ENCODE results near the gene RSPH6A. TPM values are rescaled to one million over a fixed set of nuclear protein-coding genes. Genes with fewer than 3 reads are reported as not detected.

The RSPH6A gene
- total RNA-seq, 2 experiments from 2014 or later, result 0.12 to 0.19 TPM

- intact Hi-C loops (cut with micrococcal nuclease), result no loop called here
- no peak overlapping the region for H3K4me3 Mint-ChIP-seq
- DNase-seq, result no peak
- peaks cover 31% of the 10 kb centered on the region for H3K36me3 Mint-ChIP-seq
- POLR2A ChIA-PET, result no interaction called here
- no peaks in the 10 kb centered on the region for H3K9me3 Mint-ChIP-seq
- no peaks in the 10 kb centered on the region for H3K4me1 Mint-ChIP-seq (ENCODE audit: low read depth)
- CTCF ChIA-PET, result no interaction called here
- H3K27me3 Mint-ChIP-seq, result no peaks in the 10 kb centered on the region
- no peak overlapping the region for H3K27ac Mint-ChIP-seq
Observed at GRCh38 chr19:45852145-45852750, 37.1 kb upstream of the RSPH6A start.

GRCh38 chr19:45848922-45849321 is 33.8 kb upstream of the RSPH6A start:
- CTCF ChIA-PET, result interaction anchor here (1.2 to 3.8 kb wide), 2 partner anchors 32 to 34 kb away, joined by 4 to 17 read pairs; no protein-coding TSS in a partner anchor
- no peaks in the 10 kb centered on the region for H3K9me3 Mint-ChIP-seq
- POLR2A ChIA-PET, result no interaction called here
- peaks cover 43% of the 10 kb centered on the region for H3K36me3 Mint-ChIP-seq
- H3K4me1 Mint-ChIP-seq (ENCODE audit: low read depth), result no peaks in the 10 kb centered on the region
- H3K27ac Mint-ChIP-seq, result no peak overlapping the region
- no peak overlapping the region for H3K4me3 Mint-ChIP-seq
- intact Hi-C loops (cut with micrococcal nuclease), result no loop called here
- no peaks in the 10 kb centered on the region for H3K27me3 Mint-ChIP-seq
- no peak for DNase-seq

GRCh38 chr19:45847663-45848062 is 32.6 kb upstream of the RSPH6A start:
- Mint-ChIP-seq H3K27me3 (no peaks in the 10 kb centered on the region), H3K36me3 (peaks cover 53% of the 10 kb centered on the region), H3K27ac (no peak overlapping the region), H3K4me1 (ENCODE audit: low read depth) (no peaks in the 10 kb centered on the region), H3K4me3 (no peak overlapping the region), H3K9me3 (no peaks in the 10 kb centered on the region)
- intact Hi-C loops (cut with micrococcal nuclease), result no loop called here
- ChIA-PET POLR2A (no interaction called here), CTCF (no interaction called here)
- no peak for DNase-seq

GRCh38 chr19:45842198-45842597 is 27.1 kb upstream of the RSPH6A start:
- no peaks in the 10 kb centered on the region for H3K27me3 Mint-ChIP-seq
- no peak for DNase-seq
- no peaks in the 10 kb centered on the region for H3K4me1 Mint-ChIP-seq (ENCODE audit: low read depth)
- H3K4me3 Mint-ChIP-seq, result no peak overlapping the region
- POLR2A ChIA-PET, result no interaction called here
- H3K36me3 Mint-ChIP-seq, result peaks cover 63% of the 10 kb centered on the region
- H3K9me3 Mint-ChIP-seq, result peaks cover 3% of the 10 kb centered on the region
- CTCF ChIA-PET, result interaction anchor here (1.6 kb wide), 1 partner anchor 25 kb away, joined by 11 read pairs; no protein-coding TSS in a partner anchor
- intact Hi-C loops (cut with micrococcal nuclease), result no loop called here
- H3K27ac Mint-ChIP-seq, result no peak overlapping the region

GRCh38 chr19:45834970-45835369 is 19.9 kb upstream of the RSPH6A start:
- Mint-ChIP-seq H3K27me3 (no peaks in the 10 kb centered on the region), H3K4me3 (no peak overlapping the region), H3K27ac (no peak overlapping the region), H3K4me1 (ENCODE audit: low read depth) (no peaks in the 10 kb centered on the region), H3K9me3 (peaks cover 3% of the 10 kb centered on the region), H3K36me3 (peaks cover 54% of the 10 kb centered on the region)
- no peak for DNase-seq
- intact Hi-C loops (cut with micrococcal nuclease), result no loop called here
- CTCF ChIA-PET, result no interaction called here
- POLR2A ChIA-PET, result no interaction called here

GRCh38 chr19:45828945-45829344 is 13.8 kb upstream of the RSPH6A start:
- H3K4me1 Mint-ChIP-seq (ENCODE audit: low read depth), result no peaks in the 10 kb centered on the region
- ChIA-PET POLR2A (no interaction called here), CTCF (interaction anchor here (1.1 to 2.6 kb wide), 2 partner anchors 12 to 34 kb away, joined by 3 to 9 read pairs; partner anchors contain the start of gene SYMPK)
- H3K4me3 Mint-ChIP-seq, result no peak overlapping the region
- intact Hi-C loops (cut with micrococcal nuclease), result no loop called here
- no peaks in the 10 kb centered on the region for H3K27me3 Mint-ChIP-seq
- no peaks in the 10 kb centered on the region for H3K9me3 Mint-ChIP-seq
- peaks cover 45% of the 10 kb centered on the region for H3K36me3 Mint-ChIP-seq
- no peak overlapping the region for H3K27ac Mint-ChIP-seq
- DNase-seq, result no peak

- intact Hi-C loops (cut with micrococcal nuclease), result no loop called here
- peaks cover 43% of the 10 kb centered on the region for H3K36me3 Mint-ChIP-seq
- no peak for DNase-seq
- H3K4me1 Mint-ChIP-seq (ENCODE audit: low read depth), result no peaks in the 10 kb centered on the region
- ChIA-PET CTCF (interaction anchor here (1.1 to 2.6 kb wide), 2 partner anchors 10 to 12 kb away, joined by 3 to 9 read pairs; no protein-coding TSS in a partner anchor), POLR2A (interaction anchor here (1.0 to 1.2 kb wide), 2 partner anchors 10 to 12 kb away, joined by 3 read pairs; no protein-coding TSS in a partner anchor)
- no peak overlapping the region for H3K4me3 Mint-ChIP-seq
- no peaks in the 10 kb centered on the region for H3K9me3 Mint-ChIP-seq
- H3K27ac Mint-ChIP-seq, result no peak overlapping the region
- no peaks in the 10 kb centered on the region for H3K27me3 Mint-ChIP-seq
Observed at GRCh38 chr19:45828523-45828922, 13.4 kb upstream of the RSPH6A start.

- H3K9me3 Mint-ChIP-seq, result no peaks in the 10 kb centered on the region
- CTCF ChIA-PET, result interaction anchor here (1.1 to 2.6 kb wide), 2 partner anchors 9 to 11 kb away, joined by 3 to 9 read pairs; no protein-coding TSS in a partner anchor
- no peaks in the 10 kb centered on the region for H3K27me3 Mint-ChIP-seq
Observed at GRCh38 chr19:45827459-45828093, 12.5 kb upstream of the RSPH6A start.

GRCh38 chr19:45826934-45827333 is 11.8 kb upstream of the RSPH6A start:
- Mint-ChIP-seq H3K27ac (no peak overlapping the region), H3K9me3 (no peaks in the 10 kb centered on the region), H3K36me3 (peaks cover 40% of the 10 kb centered on the region), H3K4me3 (no peak overlapping the region), H3K4me1 (ENCODE audit: low read depth) (no peaks in the 10 kb centered on the region), H3K27me3 (no peaks in the 10 kb centered on the region)
- intact Hi-C loops (cut with micrococcal nuclease), result no loop called here
- CTCF ChIA-PET, result interaction anchor here (0.9 kb wide), 1 partner anchor 10 kb away, joined by 4 read pairs; no protein-coding TSS in a partner anchor
- no peak for DNase-seq
- POLR2A ChIA-PET, result no interaction called here

More at GRCh38 chr19:45827459-45828093, 12.5 kb upstream of the RSPH6A start:
- H3K4me1 Mint-ChIP-seq (ENCODE audit: low read depth), result no peaks in the 10 kb centered on the region
- peaks cover 42% of the 10 kb centered on the region for H3K36me3 Mint-ChIP-seq
- POLR2A ChIA-PET, result interaction anchor here (1.0 to 1.2 kb wide), 2 partner anchors 9 to 11 kb away, joined by 3 read pairs; no protein-coding TSS in a partner anchor
- no peak overlapping the region for H3K27ac Mint-ChIP-seq
- intact Hi-C loops (cut with micrococcal nuclease), result no loop called here
- no peak overlapping the region for H3K4me3 Mint-ChIP-seq
- no peak for DNase-seq

GRCh38 chr19:45825917-45826893 is 11.1 kb upstream of the RSPH6A start:
- CTCF ChIA-PET, result interaction anchor here (0.6 to 0.9 kb wide), 2 partner anchors 9 to 102 kb away, joined by 4 to 5 read pairs; no protein-coding TSS in a partner anchor
- POLR2A ChIA-PET, result no interaction called here

GRCh38 chr19:45825263-45825605 is 10.1 kb upstream of the RSPH6A start:
- Mint-ChIP-seq H3K27ac (no peak overlapping the region), H3K27me3 (no peaks in the 10 kb centered on the region), H3K36me3 (peaks cover 33% of the 10 kb centered on the region), H3K4me3 (no peak overlapping the region), H3K9me3 (no peaks in the 10 kb centered on the region), H3K4me1 (ENCODE audit: low read depth) (no peaks in the 10 kb centered on the region)
- DNase-seq, result no peak
- ChIA-PET CTCF (no interaction called here), POLR2A (no interaction called here)
- intact Hi-C loops (cut with micrococcal nuclease), result no loop called here

More at GRCh38 chr19:45825917-45826893, 11.1 kb upstream of the RSPH6A start:
- no peaks in the 10 kb centered on the region for H3K27me3 Mint-ChIP-seq
- no peak for DNase-seq
- intact Hi-C loops (cut with micrococcal nuclease), result no loop called here
- no peaks in the 10 kb centered on the region for H3K9me3 Mint-ChIP-seq
- H3K4me1 Mint-ChIP-seq (ENCODE audit: low read depth), result no peaks in the 10 kb centered on the region
- no peak overlapping the region for H3K4me3 Mint-ChIP-seq
- no peak overlapping the region for H3K27ac Mint-ChIP-seq
- H3K36me3 Mint-ChIP-seq, result peaks cover 35% of the 10 kb centered on the region
